GM12878 (cell line): ENCODE measurements around the gene SCGB1A1. TPM values are rescaled to one million over a fixed set of nuclear protein-coding genes. Genes with fewer than 3 reads are reported as not detected.

Experiments used
- ASH2L ChIP-seq: fragments of 300-600, 200-600 bp; sonication (generic); IDR thresholded peaks from 2 replicates; pipeline ENCODE4 v1.6.1; 2017; ENCODE audit warnings: low read depth, mild to moderate bottlenecking, borderline replicate concordance
- ATF7 ChIP-seq: fragments of 450-650 bp; IDR thresholded peaks from 2 replicates; pipeline ENCODE4 v1.6.1; 2016; ENCODE audit warnings: low read depth, mild to moderate bottlenecking
- MLLT1 ChIP-seq: fragments of 450-650 bp; IDR thresholded peaks from 2 replicates; pipeline ENCODE4 v1.6.1; 2016; ENCODE audit warnings: mild to moderate bottlenecking
- NFYB ChIP-seq: IDR thresholded peaks from 2 replicates; pipeline ENCODE4 v1.6.1; 2011; ENCODE audit warnings: low read depth, mild to moderate bottlenecking, low read length, improper control_type of control experiment, moderate library complexity; ENCODE audit not compliant: insufficient read depth
- NKRF ChIP-seq: fragments of 450-650 bp; conservative IDR thresholded peaks from 2 replicates; pipeline ENCODE4 v1.6.1; 2017; ENCODE audit warnings: mild to moderate bottlenecking, moderate library complexity
- NR2C1 ChIP-seq: fragments of 450-650 bp; IDR thresholded peaks from 2 replicates; pipeline ENCODE4 v1.6.1; 2017; ENCODE audit warnings: antibody characterized with exemption, mild to moderate bottlenecking, moderate library complexity
- RUNX3 ChIP-seq: IDR thresholded peaks from 2 replicates; pipeline ENCODE4 v1.6.1; 2012; ENCODE audit warnings: low read length, inconsistent platforms
- SP1 ChIP-seq: IDR thresholded peaks from one replicate; pipeline ENCODE4 v1.6.1; 2011; ENCODE audit warnings: low read depth, low read length
- TCF7 ChIP-seq: IDR thresholded peaks from 2 replicates; pipeline ENCODE4 v1.6.1; 2014; ENCODE audit warnings: antibody characterized with exemption, borderline replicate concordance
- ZNF274 ChIP-seq: IDR thresholded peaks from one replicate; pipeline ENCODE4 v1.8.0; 2011; ENCODE audit not compliant: insufficient read length, insufficient read depth
- ZZZ3 ChIP-seq: IDR thresholded peaks from 2 replicates; pipeline ENCODE4 v1.6.1; 2011; ENCODE audit warnings: low read depth; ENCODE audit not compliant: control insufficient read depth, insufficient read length
- polyA plus RNA-seq, 11 experiments: library from polyadenylated mRNA; depleted of rRNA in 4 of 11; unstranded in 6 of 11; stranded (reverse) in 5 of 11; fragments of >200 nt; fragmentation: Nextera tagmentation in 4 of 11; fragmentation: Illumina TruSeq in 1 of 11; extraction: Ambion mirVana in 4 of 11; extraction: Trizol in 1 of 11; gene quantifications; 1 replicate in 1 of 11; 2 replicates in 10 of 11; pipeline versions ENCODE4 v1.2.1 to v1.2.3, GENCODE V29; 2011 to 2016; ENCODE audit warnings: inconsistent platforms in 2 of 11, missing spikeins in 2 of 11, low read depth in 1 of 11
- total RNA-seq, 4 experiments: library from RNA; depleted of rRNA in 3 of 4; stranded (reverse); fragments of >200 nt in 3 of 4; fragmentation: Illumina TruSeq in 1 of 4; extraction: Trizol in 1 of 4; gene quantifications; 2 replicates each; pipeline versions ENCODE4 v1.2.1 to v1.2.3, GENCODE V29; 2013 to 2021

Gene SCGB1A1
- total and polyA plus RNA-seq, 10 of the 15 experiments (the other 5 are each of a cell fraction or from before 2014, with no cell fraction given) = not detected

- TF ChIP-seq NR2C1 = no peak
- TF ChIP-seq SP1 = no peak
- no peak for TF ChIP-seq ATF7
- no peak for TF ChIP-seq ZNF274
- TF ChIP-seq ZZZ3 = no peak
- TF ChIP-seq TCF7 = no peak
- TF ChIP-seq NKRF = no peak
- TF ChIP-seq NFYB = no peak
- no peak for TF ChIP-seq RUNX3
- no peak for TF ChIP-seq ASH2L
- no peak for TF ChIP-seq MLLT1
Observed at GRCh38 chr11:62390722-62391121, 28.1 kb upstream of the SCGB1A1 start (continued).
